Measurements from ENCODE around the gene SERTAD1.

DNA sequence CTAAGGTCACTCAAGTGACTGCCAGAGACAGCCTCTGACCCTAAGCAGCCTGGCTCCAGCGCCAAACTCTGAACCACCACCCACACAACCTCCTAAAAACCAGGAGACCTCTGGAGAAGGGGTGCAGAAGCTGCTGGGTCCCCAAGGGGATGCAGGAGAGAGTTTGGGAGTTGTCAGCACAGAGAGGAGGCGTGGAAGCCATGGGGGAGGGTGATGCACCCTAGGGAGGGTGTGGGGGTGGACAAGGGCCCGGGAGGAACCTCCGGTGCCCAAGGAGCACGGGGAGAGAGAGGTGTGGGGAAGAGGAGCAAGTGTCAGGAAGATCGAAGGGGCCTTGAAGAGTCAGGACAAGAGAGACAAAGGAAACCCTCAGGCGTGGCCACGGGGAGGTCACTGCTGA, 33.7 kb downstream of the SERTAD1 start:
- TF ChIP-seq ZBTB7A (IDR thresholded peaks at IDR 0.05; ENCODE audit: low read depth) (no peak), YY1 (IDR thresholded peaks at IDR 0.05; ENCODE audit: low read depth) (no peak)
- TF ChIP-seq, protein P1, sequence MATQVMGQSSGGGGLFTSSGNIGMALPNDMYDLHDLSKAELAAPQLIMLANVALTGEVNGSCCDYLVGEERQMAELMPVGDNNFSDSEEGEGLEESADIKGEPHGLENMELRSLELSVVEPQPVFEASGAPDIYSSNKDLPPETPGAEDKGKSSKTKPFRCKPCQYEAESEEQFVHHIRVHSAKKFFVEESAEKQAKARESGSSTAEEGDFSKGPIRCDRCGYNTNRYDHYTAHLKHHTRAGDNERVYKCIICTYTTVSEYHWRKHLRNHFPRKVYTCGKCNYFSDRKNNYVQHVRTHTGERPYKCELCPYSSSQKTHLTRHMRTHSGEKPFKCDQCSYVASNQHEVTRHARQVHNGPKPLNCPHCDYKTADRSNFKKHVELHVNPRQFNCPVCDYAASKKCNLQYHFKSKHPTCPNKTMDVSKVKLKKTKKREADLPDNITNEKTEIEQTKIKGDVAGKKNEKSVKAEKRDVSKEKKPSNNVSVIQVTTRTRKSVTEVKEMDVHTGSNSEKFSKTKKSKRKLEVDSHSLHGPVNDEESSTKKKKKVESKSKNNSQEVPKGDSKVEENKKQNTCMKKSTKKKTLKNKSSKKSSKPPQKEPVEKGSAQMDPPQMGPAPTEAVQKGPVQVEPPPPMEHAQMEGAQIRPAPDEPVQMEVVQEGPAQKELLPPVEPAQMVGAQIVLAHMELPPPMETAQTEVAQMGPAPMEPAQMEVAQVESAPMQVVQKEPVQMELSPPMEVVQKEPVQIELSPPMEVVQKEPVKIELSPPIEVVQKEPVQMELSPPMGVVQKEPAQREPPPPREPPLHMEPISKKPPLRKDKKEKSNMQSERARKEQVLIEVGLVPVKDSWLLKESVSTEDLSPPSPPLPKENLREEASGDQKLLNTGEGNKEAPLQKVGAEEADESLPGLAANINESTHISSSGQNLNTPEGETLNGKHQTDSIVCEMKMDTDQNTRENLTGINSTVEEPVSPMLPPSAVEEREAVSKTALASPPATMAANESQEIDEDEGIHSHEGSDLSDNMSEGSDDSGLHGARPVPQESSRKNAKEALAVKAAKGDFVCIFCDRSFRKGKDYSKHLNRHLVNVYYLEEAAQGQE (IDR thresholded peaks at IDR 0.05; ENCODE audit: low read depth): no peak

Data from Ishikawa (cell line).